K562 (cell line): Measurements from ENCODE around the gene MAP4K4. TPM values are rescaled to one million over a fixed set of nuclear protein-coding genes. Genes with fewer than 3 reads are reported as not detected.

Source experiments
- ATAC-seq: fragments of 200-7000 bp; cut with Tn5 transposase; 3 replicates; pipeline ENCODE4 v1.9.1; 2020; ENCODE audit warnings: moderate library complexity
- BruUV-seq: library from RNA; stranded (reverse); fragments of 400-500 nt; replicated peaks from 2 replicates; lab custom pipeline; 2021; lab: Mats Ljungman, UMichigan
- CTCF ChIA-PET: fragments of 300-600 bp; formaldehyde crosslinking; extraction: SDS; loops from one replicate; lab custom pipeline; 2021; ENCODE audit warnings: low intra/inter-chr PET ratio; lab: Yijun Ruan, JAX
- POLR2A ChIA-PET: fragments of 300-600, 350-650 bp; sonication (Branson Sonifier 250); formaldehyde crosslinking; extraction: SDS; loops from one replicate; lab custom pipeline; 2021; ENCODE audit warnings: antibody characterized with exemption, inconsistent platforms; lab: Yijun Ruan, JAX
- DNase-seq, 4 experiments: peaks; one replicate each; pipeline versions ENCODE4 v3.0.0 to v3.0.0-alpha.2; 2011 to 2018; ENCODE audit warnings: low spot score in 3 of 4, mixed read lengths in 3 of 4; ENCODE audit errors: extremely low read depth in 1 of 4
- FAIRE-seq: peaks from 2 replicates; lab custom pipeline; 2011; peaks lifted over from hg19 to GRCh38; lab: Jason Lieb, UNC
- H2AFZ ChIP-seq: 2 replicates; pipeline ENCODE4 v1.6.0; 2011; ENCODE audit warnings: low read depth, low read length, control low read depth, inconsistent platforms
- H3K27ac ChIP-seq: fragments of 200-600 bp; 3 replicates; pipeline ENCODE4 v1.8.0; 2011; ENCODE audit warnings: low read depth, mild to moderate bottlenecking, control low read depth, inconsistent platforms, low read length, moderate library complexity, mixed read lengths; ENCODE audit errors: extremely low read depth
- H3K27me3 ChIP-seq, 2 experiments: fragments of 300-600 bp in 1 of 2; 2 replicates in 1 of 2; 3 replicates in 1 of 2; pipeline versions ENCODE4 v1.6.0 to v1.8.0; 2011; ENCODE audit warnings: inconsistent platforms in 2 of 2, low read length in 2 of 2, mild to moderate bottlenecking in 1 of 2, mixed read lengths in 1 of 2, moderate library complexity in 1 of 2; ENCODE audit not compliant: control insufficient read depth in 2 of 2, insufficient read depth in 2 of 2
- H3K36me3 ChIP-seq: fragments of 300-600 bp; 3 replicates; pipeline ENCODE4 v1.8.0; 2011; ENCODE audit warnings: mild to moderate bottlenecking, low read length, inconsistent platforms; ENCODE audit not compliant: control insufficient read depth, insufficient read depth
- H3K4me1 ChIP-seq, 2 experiments: fragments of 200-600 bp in 1 of 2; replicated peaks in 1 of 2; 2 replicates in 1 of 2; 3 replicates in 1 of 2; pipeline versions ENCODE4 v1.5.1 to v1.8.0; 2011; ENCODE audit warnings: inconsistent platforms in 2 of 2, low read length in 2 of 2, mild to moderate bottlenecking in 1 of 2, mixed read lengths in 1 of 2, moderate library complexity in 1 of 2; ENCODE audit not compliant: control insufficient read depth in 2 of 2, insufficient read depth in 2 of 2
- H3K4me2 ChIP-seq: 2 replicates; pipeline ENCODE4 v1.6.1; 2011; ENCODE audit warnings: low read length, control low read depth, inconsistent platforms, mixed read lengths; ENCODE audit not compliant: insufficient read depth
- H3K4me3 ChIP-seq: fragments of 200-600 bp; sonication (generic), shearing (Covaris generic); 2 replicates; pipeline ENCODE4 v1.5.1; 2016; ENCODE audit warnings: control low read depth, inconsistent platforms
- H3K79me2 ChIP-seq: fragments of 200-600 bp; 3 replicates; pipeline ENCODE4 v1.8.0; 2011; ENCODE audit warnings: low read length, inconsistent platforms; ENCODE audit not compliant: control insufficient read depth, insufficient read depth
- H3K9ac ChIP-seq, 2 experiments: 2 replicates each; pipeline versions ENCODE4 v1.6.0 to v1.6.1; 2011; ENCODE audit warnings: low read depth in 2 of 2, low read length in 2 of 2, control low read depth in 1 of 2, inconsistent platforms in 1 of 2, mild to moderate bottlenecking in 1 of 2, mixed read lengths in 1 of 2; ENCODE audit not compliant: insufficient read depth in 1 of 2
- H3K9me1 ChIP-seq: one replicate; pipeline ENCODE4 v1.6.0; 2011; ENCODE audit warnings: inconsistent platforms, mild to moderate bottlenecking, low read length, moderate library complexity; ENCODE audit not compliant: control insufficient read depth, insufficient read depth
- H3K9me3 ChIP-seq: replicated peaks from 2 replicates; pipeline ENCODE4 v1.5.1; 2011; ENCODE audit warnings: low read depth, low read length, inconsistent platforms; ENCODE audit not compliant: control insufficient read depth, insufficient read depth
- H4K20me1 ChIP-seq: replicated peaks from 2 replicates; pipeline ENCODE4 v1.6.1; 2011; ENCODE audit warnings: low read length, inconsistent platforms, mixed read lengths; ENCODE audit not compliant: control insufficient read depth, insufficient read depth
- ARNT ChIP-seq, 2 experiments: fragments of 450-650 bp; IDR thresholded peaks; 2 replicates each; pipeline ENCODE4 v1.6.1; 2016; ENCODE audit warnings: mild to moderate bottlenecking in 1 of 2
- GATA2 ChIP-seq: sonication (generic); formaldehyde crosslinking; IDR thresholded peaks from 2 replicates; pipeline ENCODE4 v1.4.0; 2020; ENCODE audit warnings: mild to moderate bottlenecking, missing genetic modification reagents
- GTF2A2 ChIP-seq: IDR thresholded peaks from 2 replicates; pipeline ENCODE4 v1.6.1; 2016; ENCODE audit warnings: mild to moderate bottlenecking, missing genetic modification characterization, missing compliant biosample characterization
- HNRNPL ChIP-seq: fragments of 200-400 bp; formaldehyde crosslinking; IDR thresholded peaks from 2 replicates; pipeline ENCODE4 v1.6.1; 2017; ENCODE audit warnings: low read depth, mild to moderate bottlenecking, low read length
- IFI16 ChIP-seq: fragments of 250-450 bp; sonication (Bioruptor Pico); IDR thresholded peaks from 2 replicates; pipeline ENCODE4 v2.1.2; 2022; ENCODE audit warnings: mild to moderate bottlenecking, inconsistent platforms
- RAD51 ChIP-seq: fragments of 450-650 bp; IDR thresholded peaks from 2 replicates; pipeline ENCODE4 v1.7.1; 2016; ENCODE audit warnings: low read depth, mild to moderate bottlenecking, borderline replicate concordance
- RB1 ChIP-seq: fragments of 450-650 bp; IDR thresholded peaks from 2 replicates; pipeline ENCODE4 v1.6.1; 2017; ENCODE audit warnings: low read depth, mild to moderate bottlenecking
- SMAD2 ChIP-seq: fragments of 150-350 bp; IDR thresholded peaks from 2 replicates; pipeline ENCODE4 v1.6.1; 2014; ENCODE audit warnings: low read depth, mild to moderate bottlenecking, low read length
- ZNF695 ChIP-seq: fragments of 450-650 bp; formaldehyde crosslinking; IDR thresholded peaks from 2 replicates; pipeline ENCODE4 v1.4.0; 2020; ENCODE audit warnings: mild to moderate bottlenecking, moderate library complexity
- ZNF696 ChIP-seq: fragments of 250-450 bp; sonication (Bioruptor Pico); conservative IDR thresholded peaks from 2 replicates; pipeline ENCODE4 v1.4.0; 2020; ENCODE audit warnings: mild to moderate bottlenecking, moderate library complexity
- WGBS: fragments of 100-300 bp; shearing (Covaris generic); methylation state at CpG from one replicate; pipeline ENCODE4 v1.1.6; 2016; ENCODE audit warnings: low coverage, mixed read lengths; ENCODE audit not compliant: insufficient coverage; ENCODE audit errors: missing lambda C conversion rate; 5-methylcytosine and 5-hydroxymethylcytosine counted together
- in situ Hi-C: fragments of 300-500 bp; cut with MboI; formaldehyde crosslinking; loops from 4 replicates; pipeline ENCODE4 v1.15.0; 2018; ENCODE audit warnings: inconsistent platforms, mixed read lengths
- intact Hi-C: fragments of 100-400 bp; cut with micrococcal nuclease; formaldehyde crosslinking; loops from 2 replicates; pipeline ENCODE4 v1.14.2; 2022
- polyA plus RNA-seq, 8 experiments: library from polyadenylated mRNA; depleted of rRNA in 4 of 8; stranded (reverse) in 5 of 8; unstranded in 3 of 8; fragments of >200 nt; fragmentation: Nextera tagmentation in 2 of 8; fragmentation: Illumina TruSeq in 1 of 8; extraction: Ambion mirVana in 2 of 8; extraction: Trizol in 1 of 8; gene quantifications; 2 replicates each; pipeline versions ENCODE4 v1.2.1 to v1.2.3, GENCODE V29; 2011 to 2014; ENCODE audit warnings: inconsistent platforms in 1 of 8, missing spikeins in 1 of 8
- total RNA-seq, 7 experiments: library from RNA; depleted of rRNA in 6 of 7; stranded (reverse); fragments of >200 nt in 6 of 7; fragmentation: Illumina TruSeq in 2 of 7; extraction: Trizol in 2 of 7; gene quantifications; 2 replicates each; pipeline versions ENCODE4 v1.2.1 to v1.2.3, GENCODE V29; 2011 to 2021; ENCODE audit warnings: low replicate concordance in 1 of 7
- TF ChIP-seq, protein P1 (sequence below): fragments of 250-450 bp; sonication (Bioruptor Pico); IDR thresholded peaks from 2 replicates; pipeline ENCODE4 v1.8.0; 2022; ENCODE audit warnings: inconsistent platforms, mild to moderate bottlenecking, moderate library complexity, borderline replicate concordance
- TF ChIP-seq, protein P2 (sequence below), 2 experiments: IDR thresholded peaks in 1 of 2; conservative IDR thresholded peaks in 1 of 2; 2 replicates each; pipeline ENCODE4 v1.6.1; 2016; ENCODE audit warnings: low read depth in 2 of 2, mild to moderate bottlenecking in 1 of 2, missing compliant biosample characterization in 1 of 2, missing genetic modification characterization in 1 of 2, moderate library complexity in 1 of 2

The MAP4K4 gene
- total and polyA plus RNA-seq, 9 of the 15 experiments (the other 6 are each of a cell fraction or from before 2014, with no cell fraction given) = 7.6 to 76.4 (median 50.6) TPM

DNA sequence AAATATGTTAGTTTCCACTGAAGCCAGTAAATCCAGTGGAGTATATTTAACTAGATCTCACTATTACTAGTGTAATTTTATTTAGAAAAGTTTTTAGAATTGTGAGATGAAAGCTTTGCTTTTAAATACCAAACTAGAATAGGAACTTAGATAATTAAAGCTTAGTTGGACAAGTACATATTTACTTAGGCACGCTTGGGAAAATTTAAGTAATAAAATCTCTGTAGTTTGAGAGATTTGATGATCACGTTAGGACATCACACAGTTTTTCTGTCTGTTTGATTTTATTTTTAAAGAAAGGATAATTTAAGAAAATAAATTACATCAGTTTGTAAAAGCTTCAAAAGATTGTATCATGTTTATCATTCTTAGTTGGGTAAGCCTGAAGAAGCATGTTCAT, 153.5 kb downstream of the MAP4K4 start (continued):
- TF ChIP-seq ZNF695 (CRISPR knock-in tag) = no peak
- TF ChIP-seq HNRNPL = no peak
- no peak for TF ChIP-seq RB1
- no peak for TF ChIP-seq IFI16 (CRISPR knock-in tag)

DNA sequence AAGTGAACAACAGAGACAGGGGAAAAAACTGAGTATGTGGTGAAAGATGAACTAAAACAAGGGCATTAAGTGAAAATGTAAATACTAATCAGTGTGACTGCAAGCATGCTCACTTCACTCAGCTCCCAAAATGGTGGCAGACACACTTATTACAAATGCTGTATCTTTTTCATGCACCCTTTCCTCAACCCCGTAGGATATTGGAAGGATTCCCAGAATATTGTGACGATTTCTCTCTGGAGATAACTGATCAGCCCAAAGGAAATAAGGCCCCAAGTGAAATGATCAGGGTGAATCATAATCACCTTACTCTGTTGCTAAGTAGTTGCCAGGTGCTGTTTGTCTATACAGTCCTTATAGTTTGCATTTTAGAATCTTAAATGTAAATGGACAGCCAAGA, 155.3 kb downstream of the MAP4K4 start:
- Histone ChIP-seq H3K27me3 (no peaks in the 10 kb centered on the region), H3K9me1 (no peaks in the 10 kb centered on the region), H3K4me1 (no peaks in the 10 kb centered on the region), H3K27ac (no peak overlapping the region), H3K36me3 (peaks cover 36% of the 10 kb centered on the region; the same call in 1 of the 3 replicates), H3K4me3 (no peak overlapping the region), H3K9me3 (no peaks in the 10 kb centered on the region), H4K20me1 (no peaks in the 10 kb centered on the region)
- in situ Hi-C loops (no loop called here), intact Hi-C loops (no loop called here)
- POLR2A ChIA-PET = no interaction called here
- ATAC-seq = no peak
- no TSS peak for BruUV-seq
- TF ChIP-seq GATA2 (CRISPR knock-in tag) = no peak
- TF ChIP-seq, protein P1, sequence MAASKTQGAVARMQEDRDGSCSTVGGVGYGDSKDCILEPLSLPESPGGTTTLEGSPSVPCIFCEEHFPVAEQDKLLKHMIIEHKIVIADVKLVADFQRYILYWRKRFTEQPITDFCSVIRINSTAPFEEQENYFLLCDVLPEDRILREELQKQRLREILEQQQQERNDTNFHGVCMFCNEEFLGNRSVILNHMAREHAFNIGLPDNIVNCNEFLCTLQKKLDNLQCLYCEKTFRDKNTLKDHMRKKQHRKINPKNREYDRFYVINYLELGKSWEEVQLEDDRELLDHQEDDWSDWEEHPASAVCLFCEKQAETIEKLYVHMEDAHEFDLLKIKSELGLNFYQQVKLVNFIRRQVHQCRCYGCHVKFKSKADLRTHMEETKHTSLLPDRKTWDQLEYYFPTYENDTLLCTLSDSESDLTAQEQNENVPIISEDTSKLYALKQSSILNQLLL (CRISPR knock-in tag) = no peak
- no peak for TF ChIP-seq GTF2A2 (tag)
- no peak for TF ChIP-seq ARNT (IDR thresholded peaks at IDR 0.05)
- TF ChIP-seq, protein P2, sequence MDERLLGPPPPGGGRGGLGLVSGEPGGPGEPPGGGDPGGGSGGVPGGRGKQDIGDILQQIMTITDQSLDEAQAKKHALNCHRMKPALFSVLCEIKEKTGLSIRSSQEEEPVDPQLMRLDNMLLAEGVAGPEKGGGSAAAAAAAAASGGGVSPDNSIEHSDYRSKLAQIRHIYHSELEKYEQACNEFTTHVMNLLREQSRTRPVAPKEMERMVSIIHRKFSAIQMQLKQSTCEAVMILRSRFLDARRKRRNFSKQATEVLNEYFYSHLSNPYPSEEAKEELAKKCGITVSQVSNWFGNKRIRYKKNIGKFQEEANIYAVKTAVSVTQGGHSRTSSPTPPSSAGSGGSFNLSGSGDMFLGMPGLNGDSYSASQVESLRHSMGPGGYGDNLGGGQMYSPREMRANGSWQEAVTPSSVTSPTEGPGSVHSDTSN (CRISPR knock-in tag; IDR thresholded peaks at IDR 0.05; ENCODE audit: low read depth) = no peak
- TF ChIP-seq, protein P2 (tag; conservative IDR thresholded peaks at IDR 0.05; ENCODE audit: low read depth) = no peak
- TF ChIP-seq ZNF696 (CRISPR knock-in tag) = no peak
- no peak for TF ChIP-seq RAD51
- no peak for TF ChIP-seq SMAD2
- TF ChIP-seq, all 486 proteins: peak for 0
- Histone ChIP-seq H3K4me2 (no peak overlapping the region), H2AFZ (no peak overlapping the region), H3K79me2 (no peaks in the 10 kb centered on the region), H3K9ac (no peak overlapping the region)
- 28% methylated on average over 2 of the region's 2 CpGs for WGBS
- no peak for FAIRE-seq
- no peak for DNase-seq
- CTCF ChIA-PET = no interaction called here
